Endothelial cell of umbilical vein (primary cell): Measurements from ENCODE around the gene ATG7.

Source experiments
- CTCF ChIP-seq, 2 donors: IDR thresholded peaks; 1 replicate in 1 of 2; 2 replicates in 1 of 2; pipeline ENCODE4 v1.5.1; 2011; ENCODE audit warnings: low read length in 2 of 2, mild to moderate bottlenecking in 2 of 2, moderate library complexity in 2 of 2, control low read depth in 1 of 2, inconsistent platforms in 1 of 2, low read depth in 1 of 2; ENCODE audit not compliant: insufficient read depth in 1 of 2; ENCODE audit errors: extremely low read depth in 1 of 2
- EZH2 ChIP-seq: IDR thresholded peaks from 2 replicates; pipeline ENCODE4 v1.6.1; 2012; ENCODE audit warnings: borderline replicate concordance, low read depth, mild to moderate bottlenecking, moderate library complexity, low read length, inconsistent platforms; ENCODE audit not compliant: severe bottlenecking

- TF ChIP-seq CTCF (IDR thresholded peaks at IDR 0.05; ENCODE audit: extremely low read depth in 1 of 2, insufficient read depth in 1 of 2, low read depth in 1 of 2, low read length in 2 of 2): no peak
- no peak for TF ChIP-seq EZH2
These were observed 74.2 kb downstream of the ATG7 start for GRCh38 chr3:11346416-11346815.
